Muscle layer of colon (tissue), 2 donors: ENCODE measurements around the gene CD8B.
"Not testable (repeated sequence)": the region's sequence is repeated elsewhere in the genome, so short reads cannot be mapped to it uniquely, and the experiment has no call there.

ENCODE experiments used
- H3K27ac ChIP-seq: one replicate; pipeline ENCODE4 v1.7.0; 2013; ENCODE audit warnings: low read depth, mild to moderate bottlenecking, low read length, moderate library complexity
- H3K27me3 ChIP-seq, 2 donors: one replicate each; pipeline ENCODE4 v1.7.0; 2013; ENCODE audit warnings: low read length in 2 of 2, mild to moderate bottlenecking in 2 of 2; ENCODE audit not compliant: insufficient read depth in 2 of 2, control insufficient read depth in 1 of 2
- H3K36me3 ChIP-seq: one replicate; pipeline ENCODE4 v1.7.0; 2013; ENCODE audit warnings: mild to moderate bottlenecking, low read length; ENCODE audit not compliant: insufficient read depth
- H3K4me1 ChIP-seq: one replicate; pipeline ENCODE4 v1.7.0; 2013; ENCODE audit warnings: mild to moderate bottlenecking, low read length; ENCODE audit not compliant: insufficient read depth
- H3K4me3 ChIP-seq, 2 donors: one replicate each; pipeline ENCODE4 v1.7.0; 2013; ENCODE audit warnings: low read length in 2 of 2, low read depth in 1 of 2, mild to moderate bottlenecking in 1 of 2, moderate library complexity in 1 of 2
- H3K9ac ChIP-seq: one replicate; pipeline ENCODE4 v1.7.0; 2013; ENCODE audit warnings: low read length
- H3K9me3 ChIP-seq: one replicate; pipeline ENCODE4 v1.7.0; 2013; ENCODE audit warnings: mild to moderate bottlenecking, low read length
- donor health status: abdominal sarcoma.
- donor health status: Adenocarcinoma of cecum.

Gene CD8B

GRCh38 chr2:86861628-86862379, at the start of gene CD8B:
Gene CD8B, minus strand, starts transcription at chr2:86861886. Its CDS starts 21 bp downstream, at chr2:86861865.
- not testable (repeated sequence) for H3K9ac ChIP-seq, H3K36me3 ChIP-seq, H3K27me3 ChIP-seq, H3K9me3 ChIP-seq, H3K4me1 ChIP-seq, H3K27ac ChIP-seq, H3K4me3 ChIP-seq

- not testable (repeated sequence) for H3K4me3 ChIP-seq
These were observed 44.2 kb upstream of the CD8B start for GRCh38 chr2:86905868-86906267.

GRCh38 chr2:86900687-86901086, 39.0 kb upstream of the CD8B start:
- not testable (repeated sequence) for H3K4me1 ChIP-seq, H3K27ac ChIP-seq, H3K27me3 ChIP-seq, H3K9me3 ChIP-seq, H3K9ac ChIP-seq, H3K4me3 ChIP-seq, H3K36me3 ChIP-seq

More at GRCh38 chr2:86905868-86906267, 44.2 kb upstream of the CD8B start:
- H3K36me3 ChIP-seq, H3K9me3 ChIP-seq, H3K9ac ChIP-seq, H3K27ac ChIP-seq, H3K4me1 ChIP-seq, H3K27me3 ChIP-seq: not testable (repeated sequence)

GRCh38 chr2:86886026-86886425, 24.3 kb upstream of the CD8B start:
- not testable (repeated sequence) for H3K36me3 ChIP-seq, H3K27me3 ChIP-seq, H3K4me1 ChIP-seq, H3K4me3 ChIP-seq, H3K27ac ChIP-seq, H3K9me3 ChIP-seq, H3K9ac ChIP-seq

- H3K9me3 ChIP-seq, H3K9ac ChIP-seq, H3K27ac ChIP-seq, H3K36me3 ChIP-seq, H3K4me1 ChIP-seq, H3K27me3 ChIP-seq, H3K4me3 ChIP-seq: not testable (repeated sequence)
These were observed 21.2 kb upstream of the CD8B start for GRCh38 chr2:86882865-86883264.

GRCh38 chr2:86882118-86882665, 20.5 kb upstream of the CD8B start:
- H3K9ac ChIP-seq, H3K27me3 ChIP-seq, H3K36me3 ChIP-seq, H3K27ac ChIP-seq, H3K4me1 ChIP-seq, H3K9me3 ChIP-seq, H3K4me3 ChIP-seq: not testable (repeated sequence)

GRCh38 chr2:86878986-86879385, 17.3 kb upstream of the CD8B start:
- H3K9ac ChIP-seq, H3K27ac ChIP-seq, H3K4me1 ChIP-seq, H3K9me3 ChIP-seq, H3K36me3 ChIP-seq, H3K4me3 ChIP-seq, H3K27me3 ChIP-seq: not testable (repeated sequence)

GRCh38 chr2:86870941-86871340, 9.3 kb upstream of the CD8B start:
- not testable (repeated sequence) for H3K9ac ChIP-seq, H3K36me3 ChIP-seq, H3K9me3 ChIP-seq, H3K4me3 ChIP-seq, H3K27me3 ChIP-seq, H3K4me1 ChIP-seq, H3K27ac ChIP-seq

GRCh38 chr2:86868895-86869468, 7.3 kb upstream of the CD8B start:
- not testable (repeated sequence) for H3K9ac ChIP-seq, H3K4me3 ChIP-seq, H3K9me3 ChIP-seq, H3K36me3 ChIP-seq, H3K27ac ChIP-seq, H3K27me3 ChIP-seq, H3K4me1 ChIP-seq

- not testable (repeated sequence) for H3K9ac ChIP-seq, H3K4me3 ChIP-seq, H3K27me3 ChIP-seq, H3K27ac ChIP-seq, H3K36me3 ChIP-seq, H3K4me1 ChIP-seq, H3K9me3 ChIP-seq
These were observed 656 bp upstream of the CD8B start for GRCh38 chr2:86862380-86862703.

- H3K27ac ChIP-seq, H3K4me3 ChIP-seq: not testable (repeated sequence)
These were observed 511 bp downstream of the CD8B start for GRCh38 chr2:86861175-86861574.

GRCh38 chr2:86860573-86860972, 1.1 kb downstream of the CD8B start:
- H3K36me3 ChIP-seq, H3K27me3 ChIP-seq, H3K4me3 ChIP-seq, H3K9ac ChIP-seq, H3K27ac ChIP-seq, H3K9me3 ChIP-seq, H3K4me1 ChIP-seq: not testable (repeated sequence)

More at GRCh38 chr2:86861175-86861574, 511 bp downstream of the CD8B start:
- not testable (repeated sequence) for H3K4me1 ChIP-seq, H3K9me3 ChIP-seq, H3K27me3 ChIP-seq, H3K9ac ChIP-seq, H3K36me3 ChIP-seq
